GM18909 (cell line): ENCODE results near the gene TMEM134.
A peak's percentile ranks its signal among the peaks of the same experiment; 100 is the strongest.

Experiments used
- ATAC-seq: cut with Tn5 transposase; IDR thresholded peaks from one replicate; pipeline ENCODE4 v1.9.1; 2021; ENCODE audit warnings: mild to moderate bottlenecking; ENCODE audit not compliant: unreplicated experiment, poor library complexity

The TMEM134 gene

GRCh38 chr11:67441098-67441563 is 27.9 kb downstream of the TMEM134 start:
- ATAC-seq = no peak

- no peak for ATAC-seq
Observed at GRCh38 chr11:67440229-67441097, 28.6 kb downstream of the TMEM134 start.

GRCh38 chr11:67439321-67440228 is 29.5 kb downstream of the TMEM134 start:
- ATAC-seq = no peak

- no peak for ATAC-seq
Observed at GRCh38 chr11:67438158-67438902, 30.7 kb downstream of the TMEM134 start.

- ATAC-seq = no peak
Observed at GRCh38 chr11:67437809-67438157, 31.3 kb downstream of the TMEM134 start.

- peak; percentile 31 for ATAC-seq
Observed at GRCh38 chr11:67437082-67437808, 31.8 kb downstream of the TMEM134 start, which contains the start of gene PTPRCAP. PTPRCAP (minus strand) TSS chr11:67437682; CDS start chr11:67437619, 63 bp downstream.

- ATAC-seq = no peak
Observed at GRCh38 chr11:67436459-67437081, 32.5 kb downstream of the TMEM134 start.

- no peak for ATAC-seq
Observed at GRCh38 chr11:67435727-67436458, 33.2 kb downstream of the TMEM134 start.

GRCh38 chr11:67435031-67435726 is 33.9 kb downstream of the TMEM134 start:
- ATAC-seq = no peak

- no peak for ATAC-seq
Observed at GRCh38 chr11:67434395-67434881, 34.6 kb downstream of the TMEM134 start.

GRCh38 chr11:67433536-67434394 is 35.3 kb downstream of the TMEM134 start:
- ATAC-seq = no peak

GRCh38 chr11:67432655-67433349 is 36.2 kb downstream of the TMEM134 start:
- no peak for ATAC-seq

- ATAC-seq = no peak
Observed at GRCh38 chr11:67431346-67432249, 37.5 kb downstream of the TMEM134 start.

- ATAC-seq = no peak
Observed at GRCh38 chr11:67429722-67430121, 39.3 kb downstream of the TMEM134 start.

- ATAC-seq = no peak
Observed at GRCh38 chr11:67429038-67429668, 39.9 kb downstream of the TMEM134 start.
